Activated naive CD4-positive, alpha-beta T cell treated with anti-CD3 and anti-CD28 coated beads, Interleukin-2, amount 10 ng/mL, durations not matched to agents 7 days and 5 days (primary cell): ENCODE results near the gene FPR2.

ENCODE experiments used
- CTCF ChIA-PET: fragments of 350-600 bp; sonication (Branson Sonifier 250); formaldehyde crosslinking; loops from one replicate; lab custom pipeline; 2021; ENCODE audit warnings: antibody characterized with exemption; lab: Charles Lee
- DNase-seq: peaks from one replicate; pipeline ENCODE4 v3.0.0-alpha.2; 2020
- H3K27ac Mint-ChIP-seq: one replicate; pipeline ENCODE4 v1.8.0; 2021; ENCODE audit warnings: mild to moderate bottlenecking, moderate library complexity, mixed read lengths
- H3K27me3 Mint-ChIP-seq: one replicate; pipeline ENCODE4 v1.8.0; 2021; ENCODE audit warnings: mild to moderate bottlenecking, mixed read lengths
- H3K36me3 Mint-ChIP-seq: one replicate; pipeline ENCODE4 v1.8.0; 2021; ENCODE audit warnings: mixed read lengths
- H3K4me1 Mint-ChIP-seq: one replicate; pipeline ENCODE4 v1.8.0; 2021; ENCODE audit warnings: mixed read lengths
- H3K4me3 Mint-ChIP-seq: one replicate; pipeline ENCODE4 v1.8.0; 2021; ENCODE audit warnings: mild to moderate bottlenecking, moderate library complexity, mixed read lengths
- H3K9me3 Mint-ChIP-seq: one replicate; pipeline ENCODE4 v1.8.0; 2021; ENCODE audit warnings: mixed read lengths

FPR2 gene

DNA sequence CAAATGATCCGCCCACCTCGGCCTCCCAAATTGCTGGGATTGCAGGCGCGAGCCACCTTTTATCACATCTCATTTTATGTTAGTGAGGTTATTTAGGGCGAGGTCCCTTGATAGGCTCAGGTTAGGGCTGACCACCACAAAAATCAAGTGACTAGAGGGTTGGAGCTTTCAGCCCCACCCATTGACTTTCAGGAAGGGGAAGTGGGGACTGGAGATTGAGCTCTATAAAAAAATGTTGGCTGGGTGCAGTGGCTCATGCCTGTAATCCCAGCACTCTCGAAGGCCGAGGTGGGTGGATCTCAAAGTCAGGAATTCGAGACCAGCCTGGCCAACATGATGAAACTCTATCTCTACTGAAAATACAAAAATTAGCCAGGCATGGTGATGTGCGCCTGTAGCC is 54.1 kb downstream of the FPR2 start:
- Mint-ChIP-seq H3K27me3 (no peaks in the 10 kb centered on the region), H3K4me3 (no peak overlapping the region), H3K27ac (no peak overlapping the region), H3K9me3 (peaks cover 32% of the 10 kb centered on the region), H3K4me1 (no peaks in the 10 kb centered on the region), H3K36me3 (no peaks in the 10 kb centered on the region)
- CTCF ChIA-PET: no interaction called here
- no peak for DNase-seq

GRCh38 chr19:51816711-51817110 is 55.7 kb downstream of the FPR2 start:
- H3K9me3 Mint-ChIP-seq: peaks cover 28% of the 10 kb centered on the region
- no peak for DNase-seq
- H3K4me1 Mint-ChIP-seq: no peaks in the 10 kb centered on the region
- H3K4me3 Mint-ChIP-seq: no peak overlapping the region
- H3K36me3 Mint-ChIP-seq: no peaks in the 10 kb centered on the region
- H3K27ac Mint-ChIP-seq: no peak overlapping the region
- H3K27me3 Mint-ChIP-seq: no peaks in the 10 kb centered on the region
- CTCF ChIA-PET: no interaction called here

DNA sequence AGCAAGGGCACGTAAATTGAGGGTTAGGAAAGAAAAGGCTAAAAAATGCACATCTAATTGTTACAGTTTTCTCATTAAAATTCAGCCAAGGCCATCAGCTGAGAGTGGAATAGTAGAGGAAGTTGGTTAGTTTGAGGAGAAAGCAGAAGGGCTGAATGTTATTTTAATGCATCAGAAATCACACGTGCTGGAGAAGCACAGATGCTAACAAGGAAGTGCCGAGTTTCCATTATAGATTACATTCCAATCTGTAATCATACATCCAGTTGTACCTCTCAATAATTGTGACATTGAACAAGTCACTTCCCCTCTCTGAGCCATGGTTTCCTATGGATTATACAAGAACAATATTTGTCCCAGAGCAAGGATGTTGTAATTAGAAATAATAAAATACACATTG is 59.0 kb downstream of the FPR2 start:
- CTCF ChIA-PET: no interaction called here
- Mint-ChIP-seq H3K4me1 (no peaks in the 10 kb centered on the region), H3K27ac (no peak overlapping the region), H3K9me3 (peaks cover 47% of the 10 kb centered on the region), H3K36me3 (no peaks in the 10 kb centered on the region), H3K4me3 (no peak overlapping the region), H3K27me3 (no peaks in the 10 kb centered on the region)
- no peak for DNase-seq
